PFSK-1 (cell line): ENCODE data around the gene GFI1. TPM values are rescaled to one million over a fixed set of nuclear protein-coding genes. Genes with fewer than 3 reads are reported as not detected.

Experiments used
- FOXP2 ChIP-seq: optimal IDR thresholded peaks from 2 replicates; pipeline ENCODE3; 2011; ENCODE audit warnings: borderline replicate concordance, control low read depth, inconsistent platforms; ENCODE audit not compliant: insufficient read depth; ENCODE audit errors: extremely low read length, extremely low read depth
- POLR2AphosphoS5 ChIP-seq: IDR thresholded peaks from 2 replicates; pipeline ENCODE4 v1.6.1; 2012; ENCODE audit warnings: low read depth, mild to moderate bottlenecking, control low read depth, low read length, moderate library complexity
- REST ChIP-seq, 2 experiments: IDR thresholded peaks; 2 replicates each; pipeline versions ENCODE4 v1.6.1 to v1.8.0; 2011 to 2012; ENCODE audit warnings: low read depth in 2 of 2, low read length in 2 of 2, control low read depth in 1 of 2, inconsistent platforms in 1 of 2, mild to moderate bottlenecking in 1 of 2, moderate library complexity in 1 of 2; ENCODE audit not compliant: insufficient read depth in 1 of 2
- SIN3A ChIP-seq: IDR thresholded peaks from 2 replicates; pipeline ENCODE4 v1.6.1; 2012; ENCODE audit warnings: mild to moderate bottlenecking, low read length, moderate library complexity, borderline replicate concordance; ENCODE audit not compliant: insufficient read depth
- TAF1 ChIP-seq: IDR thresholded peaks from 2 replicates; pipeline ENCODE4 v1.6.1; 2012; ENCODE audit warnings: low read length, control low read depth, borderline replicate concordance; ENCODE audit not compliant: insufficient read depth
- polyA plus RNA-seq: library from polyadenylated mRNA; unstranded; fragments of >200 nt; gene quantifications from one replicate; pipeline ENCODE4 v1.2.1, GENCODE V29; 2012; ENCODE audit warnings: low read depth, missing spikeins; ENCODE audit not compliant: insufficient read length

GFI1 gene
- polyA plus RNA-seq = not detected

GRCh38 chr1:92486251-92487077 is at the start of gene GFI1:
GFI1 (minus strand) TSS chr1:92486925; CDS start chr1:92483487, 3,438 bp downstream.
- TF ChIP-seq POLR2AphosphoS5 = no peak
- no peak for TF ChIP-seq TAF1
- no peak for TF ChIP-seq FOXP2
- TF ChIP-seq REST (IDR thresholded peaks at IDR 0.05; ENCODE audit: insufficient read depth in 1 of 2, low read depth in 2 of 2, low read length in 2 of 2) = no peak

- TF ChIP-seq SIN3A (no peak), TAF1 (no peak), FOXP2 (no peak), REST (IDR thresholded peaks at IDR 0.05; ENCODE audit: insufficient read depth in 1 of 2, low read depth in 2 of 2, low read length in 2 of 2) (no peak), POLR2AphosphoS5 (no peak)
These were observed 40.9 kb upstream of the GFI1 start for GRCh38 chr1:92527670-92528069.

GRCh38 chr1:92519043-92519442 is 32.3 kb upstream of the GFI1 start:
- no peak for TF ChIP-seq REST (IDR thresholded peaks at IDR 0.05; ENCODE audit: insufficient read depth in 1 of 2, low read depth in 2 of 2, low read length in 2 of 2)
- TF ChIP-seq TAF1 = no peak
- no peak for TF ChIP-seq FOXP2
- TF ChIP-seq SIN3A = no peak
- TF ChIP-seq POLR2AphosphoS5 = no peak

- TF ChIP-seq FOXP2 (no peak), REST (IDR thresholded peaks at IDR 0.05; ENCODE audit: insufficient read depth in 1 of 2, low read depth in 2 of 2, low read length in 2 of 2) (no peak), TAF1 (no peak), SIN3A (no peak), POLR2AphosphoS5 (no peak)
These were observed 29.8 kb upstream of the GFI1 start for GRCh38 chr1:92516574-92516973.

GRCh38 chr1:92515796-92516201 is 29.1 kb upstream of the GFI1 start:
- no peak for TF ChIP-seq TAF1
- TF ChIP-seq SIN3A = no peak
- TF ChIP-seq FOXP2 = no peak
- no peak for TF ChIP-seq REST (IDR thresholded peaks at IDR 0.05; ENCODE audit: insufficient read depth in 1 of 2, low read depth in 2 of 2, low read length in 2 of 2)
- TF ChIP-seq POLR2AphosphoS5 = no peak
